ENCODE measurements around the gene AHSP.
"Not testable (repeated sequence)": the region's sequence is repeated elsewhere in the genome, so short reads cannot be mapped to it uniquely, and the experiment has no call there.

The AHSP gene

GRCh38 chr16:31532120-31532519 is 4.4 kb downstream of the AHSP start:
- DNase-seq: no peak

- no peak for DNase-seq
Measured at GRCh38 chr16:31532896-31533295, 5.2 kb downstream of the AHSP start.

GRCh38 chr16:31535737-31536136 is 8.0 kb downstream of the AHSP start:
- no peak for DNase-seq

- no peak for DNase-seq
Measured at GRCh38 chr16:31536804-31537361, 9.2 kb downstream of the AHSP start.

GRCh38 chr16:31537362-31538242 is 9.9 kb downstream of the AHSP start:
- no peak for DNase-seq

GRCh38 chr16:31538243-31538598 is 10.5 kb downstream of the AHSP start:
- DNase-seq: not testable (repeated sequence)

- not testable (repeated sequence) for DNase-seq
Measured at GRCh38 chr16:31539762-31540161, 12.1 kb downstream of the AHSP start.

- no peak for DNase-seq
Measured at GRCh38 chr16:31542763-31543162, 15.1 kb downstream of the AHSP start.

- DNase-seq: no peak
Measured at GRCh38 chr16:31561426-31562233, 33.9 kb downstream of the AHSP start.

- no peak for DNase-seq
Measured at GRCh38 chr16:31568577-31569359, 41.1 kb downstream of the AHSP start.

- DNase-seq: no peak
Measured at GRCh38 chr16:31569360-31569717, 41.6 kb downstream of the AHSP start.

- no peak for DNase-seq
Measured at GRCh38 chr16:31572821-31573220, 45.1 kb downstream of the AHSP start.

GRCh38 chr16:31574159-31574558 is 46.5 kb downstream of the AHSP start:
- not testable (repeated sequence) for DNase-seq

GRCh38 chr16:31577411-31577810 is 49.7 kb downstream of the AHSP start:
- no peak for DNase-seq

All from NCI-H1694 treated with DMSO at 0.1 percent for 48 hours (cell line).